Measurements from ENCODE around the gene KRR1.

Gene KRR1

DNA sequence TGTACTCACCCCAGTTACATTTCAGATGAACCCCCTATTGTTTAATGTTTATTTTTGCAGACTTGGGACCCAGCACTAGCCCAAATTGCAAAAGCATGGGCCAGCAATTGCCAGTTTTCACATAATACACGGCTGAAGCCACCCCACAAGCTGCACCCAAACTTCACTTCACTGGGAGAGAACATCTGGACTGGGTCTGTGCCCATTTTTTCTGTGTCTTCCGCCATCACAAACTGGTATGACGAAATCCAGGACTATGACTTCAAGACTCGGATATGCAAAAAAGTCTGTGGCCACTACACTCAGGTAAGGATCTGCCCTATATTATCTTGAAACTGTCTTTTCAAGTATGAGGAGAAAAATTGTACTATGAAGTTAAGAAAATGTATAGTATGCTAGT lies 29.6 kb downstream of the KRR1 start:
- POLR2A ChIA-PET, result no interaction called here
- CTCF ChIA-PET, result interaction anchor here (1.3 to 10.8 kb wide), 7 partner anchors 14 to 555 kb away, joined by 3 to 93 read pairs (median 5); partner anchors contain the start of genes CAPS2, GLIPR1L1 and GLIPR1L2
- TF ChIP-seq, protein P1, sequence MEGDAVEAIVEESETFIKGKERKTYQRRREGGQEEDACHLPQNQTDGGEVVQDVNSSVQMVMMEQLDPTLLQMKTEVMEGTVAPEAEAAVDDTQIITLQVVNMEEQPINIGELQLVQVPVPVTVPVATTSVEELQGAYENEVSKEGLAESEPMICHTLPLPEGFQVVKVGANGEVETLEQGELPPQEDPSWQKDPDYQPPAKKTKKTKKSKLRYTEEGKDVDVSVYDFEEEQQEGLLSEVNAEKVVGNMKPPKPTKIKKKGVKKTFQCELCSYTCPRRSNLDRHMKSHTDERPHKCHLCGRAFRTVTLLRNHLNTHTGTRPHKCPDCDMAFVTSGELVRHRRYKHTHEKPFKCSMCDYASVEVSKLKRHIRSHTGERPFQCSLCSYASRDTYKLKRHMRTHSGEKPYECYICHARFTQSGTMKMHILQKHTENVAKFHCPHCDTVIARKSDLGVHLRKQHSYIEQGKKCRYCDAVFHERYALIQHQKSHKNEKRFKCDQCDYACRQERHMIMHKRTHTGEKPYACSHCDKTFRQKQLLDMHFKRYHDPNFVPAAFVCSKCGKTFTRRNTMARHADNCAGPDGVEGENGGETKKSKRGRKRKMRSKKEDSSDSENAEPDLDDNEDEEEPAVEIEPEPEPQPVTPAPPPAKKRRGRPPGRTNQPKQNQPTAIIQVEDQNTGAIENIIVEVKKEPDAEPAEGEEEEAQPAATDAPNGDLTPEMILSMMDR (IDR thresholded peaks at IDR 0.05; ENCODE audit: control extremely low read depth, extremely low read depth, low read depth, missing control alignments), result no peak
- no peak for DNase-seq (ENCODE audit: extremely low spot score)

GRCh38 chr12:75481013-75481705 lies 30.2 kb downstream of the KRR1 start:
- TF ChIP-seq, protein P1 (IDR thresholded peaks at IDR 0.05; ENCODE audit: control extremely low read depth, extremely low read depth, low read depth, missing control alignments), result no peak
- DNase-seq (ENCODE audit: extremely low spot score), result no peak
- ChIA-PET CTCF (interaction anchor here (0.7 to 10.8 kb wide), 9 partner anchors 11 to 556 kb away, joined by 3 to 93 read pairs (median 5); partner anchors contain the start of genes CAPS2, GLIPR1L1 and GLIPR1L2), POLR2A (interaction anchor here (1.0 kb wide), 1 partner anchor 90 kb away, joined by 5 read pairs; no protein-coding TSS in a partner anchor)

DNA sequence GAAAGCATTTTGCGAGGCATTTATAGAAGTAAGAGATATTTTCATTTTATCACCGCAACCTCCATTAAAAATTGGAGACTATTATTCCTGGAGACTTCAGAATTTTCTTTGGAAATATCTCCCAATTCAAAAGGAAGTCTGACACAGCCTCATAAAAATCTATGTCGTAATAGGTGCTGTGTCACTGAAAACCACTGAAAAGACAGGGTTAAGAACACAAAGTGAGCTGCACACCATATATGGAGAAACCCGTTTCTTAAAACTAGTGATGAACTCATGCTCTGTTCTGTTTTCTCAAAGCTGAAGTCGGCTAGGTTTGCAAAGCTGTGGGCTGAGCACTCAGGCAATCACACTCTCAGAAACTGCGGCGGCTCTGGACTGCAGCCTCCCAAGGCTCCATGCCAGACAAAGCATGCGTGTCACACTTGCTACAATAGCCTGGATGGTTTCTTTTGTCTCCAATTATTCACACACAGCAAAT lies 30.9 kb downstream of the KRR1 start, which contains the start of gene GLIPR1:
Gene GLIPR1, plus strand, starts transcription at position 287 of the 481 bp plus-strand sequence. Its CDS starts 126 bp downstream, at position 413.
- ChIA-PET CTCF (interaction anchor here (0.7 to 10.8 kb wide), 8 partner anchors 12 to 557 kb away, joined by 3 to 93 read pairs (median 4); partner anchors contain the start of genes CAPS2, GLIPR1L1 and GLIPR1L2), POLR2A (interaction anchor here (1.0 kb wide), 1 partner anchor 89 kb away, joined by 5 read pairs; no protein-coding TSS in a partner anchor)
- peak; percentile 69 for DNase-seq (ENCODE audit: extremely low spot score)
- TF ChIP-seq, protein P1 (IDR thresholded peaks at IDR 0.05; ENCODE audit: control extremely low read depth, extremely low read depth, low read depth, missing control alignments), result no peak

- ChIA-PET CTCF (interaction anchor here (1.0 to 10.8 kb wide), 7 partner anchors 9 to 192 kb away, joined by 3 to 93 read pairs (median 3); partner anchors contain the start of genes CAPS2, GLIPR1L1, GLIPR1L2 and KRR1), POLR2A (interaction anchor here (1.0 kb wide), 1 partner anchor 89 kb away, joined by 5 read pairs; no protein-coding TSS in a partner anchor)
- TF ChIP-seq, protein P1 (IDR thresholded peaks at IDR 0.05; ENCODE audit: control extremely low read depth, extremely low read depth, low read depth, missing control alignments), result no peak
- DNase-seq (ENCODE audit: extremely low spot score), result no peak
Measured at GRCh38 chr12:75479963-75480461, 31.4 kb downstream of the KRR1 start.

GRCh38 chr12:75478116-75478794 lies 33.2 kb downstream of the KRR1 start:
- no peak for DNase-seq (ENCODE audit: extremely low spot score)
- POLR2A ChIA-PET, result no interaction called here
- CTCF ChIA-PET, result interaction anchor here (0.8 to 10.8 kb wide), 9 partner anchors 10 to 789 kb away, joined by 3 to 93 read pairs (median 3); partner anchors contain the start of genes CAPS2, GLIPR1L1, GLIPR1L2 and KRR1
- TF ChIP-seq, protein P1 (IDR thresholded peaks at IDR 0.05; ENCODE audit: control extremely low read depth, extremely low read depth, low read depth, missing control alignments), result no peak

GRCh38 chr12:75477137-75477536 lies 34.3 kb downstream of the KRR1 start:
- ChIA-PET CTCF (interaction anchor here (0.8 to 10.8 kb wide), 6 partner anchors 8 to 145 kb away, joined by 3 to 93 read pairs (median 4); partner anchors contain the start of genes CAPS2 and GLIPR1L1), POLR2A (no interaction called here)
- TF ChIP-seq, protein P1 (IDR thresholded peaks at IDR 0.05; ENCODE audit: control extremely low read depth, extremely low read depth, low read depth, missing control alignments), result no peak
- no peak for DNase-seq (ENCODE audit: extremely low spot score)
